ENCODE data around the gene ATP6V0A4. TPM values are rescaled to one million over a fixed set of nuclear protein-coding genes. Genes with fewer than 3 reads are reported as not detected.
A peak's percentile ranks its signal among the peaks of the same experiment; 100 is the strongest.

Gene ATP6V0A4
- polyA plus RNA-seq, 3 donors = 49.7 to 67.9 (median 64.7) TPM

GRCh38 chr7:138679793-138680192, 118.2 kb downstream of the ATP6V0A4 start:
- no peak for DNase-seq (ENCODE audit: extremely low read depth in 1 of 11, low read depth in 9 of 11, low spot score in 4 of 11)

DNA sequence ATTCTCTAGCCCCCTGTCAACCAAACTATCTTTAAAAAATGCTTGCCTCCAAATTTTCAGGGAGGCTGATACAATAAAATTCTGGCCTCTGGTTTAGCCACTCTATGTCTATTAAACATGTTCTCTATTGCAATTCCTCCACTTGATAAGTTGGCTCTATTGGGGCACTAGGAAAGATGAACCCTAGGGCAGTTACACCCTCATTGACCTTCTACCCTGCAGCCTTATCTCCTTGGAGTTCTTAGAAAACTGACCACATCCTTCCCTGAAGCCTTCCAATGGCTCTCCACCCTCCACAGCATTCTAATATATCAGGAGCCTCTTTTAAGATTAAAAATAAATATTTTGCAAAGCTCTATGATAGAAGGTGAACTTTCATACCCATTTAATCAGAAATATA, 127.4 kb downstream of the ATP6V0A4 start:
- no peak for DNase-seq (ENCODE audit: extremely low read depth in 1 of 11, low read depth in 9 of 11, low spot score in 4 of 11)

DNA sequence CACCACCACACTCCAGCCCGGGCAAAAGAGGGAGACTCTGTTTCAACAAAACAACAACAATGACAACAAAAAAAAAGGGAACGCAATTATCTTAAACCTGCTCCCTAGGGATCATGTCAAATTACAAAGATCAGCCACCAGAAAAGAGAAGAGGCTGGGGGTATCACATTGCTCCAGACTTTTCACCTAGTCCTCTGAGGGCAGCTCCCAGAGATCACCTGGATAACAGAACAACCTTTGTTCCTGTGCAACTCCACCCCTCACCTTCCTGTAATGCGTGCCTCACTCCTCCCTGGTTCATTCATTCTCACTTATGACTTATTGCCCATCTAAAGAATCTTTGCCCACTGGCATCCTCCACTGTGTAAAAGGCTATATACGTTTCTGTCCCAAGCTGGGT, 128.6 kb downstream of the ATP6V0A4 start:
- DNase-seq (ENCODE audit: extremely low read depth in 1 of 11, low read depth in 9 of 11, low spot score in 4 of 11) = no peak

GRCh38 chr7:138668946-138669345, 129.1 kb downstream of the ATP6V0A4 start:
- no peak for DNase-seq (ENCODE audit: extremely low read depth in 1 of 11, low read depth in 9 of 11, low spot score in 4 of 11)

DNA sequence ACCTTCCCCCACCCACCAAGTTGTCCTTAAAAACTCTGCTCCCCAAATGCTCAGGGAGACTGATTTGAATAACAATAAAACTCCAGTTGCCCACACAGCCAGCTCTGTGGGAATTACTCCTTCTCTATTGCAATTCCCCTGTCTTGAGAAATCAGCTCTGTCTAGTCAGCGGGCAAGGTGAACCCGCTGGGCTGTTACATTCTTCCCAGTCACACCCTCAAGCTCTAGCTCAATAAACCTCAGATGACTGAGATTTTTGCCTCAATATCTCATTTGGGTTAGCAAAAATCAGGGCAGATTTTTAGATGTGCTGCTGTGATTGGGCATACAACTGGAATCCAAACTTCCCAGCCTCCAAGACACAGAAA, 129.8 kb downstream of the ATP6V0A4 start:
- DNase-seq (ENCODE audit: extremely low read depth in 1 of 11, low read depth in 9 of 11, low spot score in 4 of 11) = no peak

DNA sequence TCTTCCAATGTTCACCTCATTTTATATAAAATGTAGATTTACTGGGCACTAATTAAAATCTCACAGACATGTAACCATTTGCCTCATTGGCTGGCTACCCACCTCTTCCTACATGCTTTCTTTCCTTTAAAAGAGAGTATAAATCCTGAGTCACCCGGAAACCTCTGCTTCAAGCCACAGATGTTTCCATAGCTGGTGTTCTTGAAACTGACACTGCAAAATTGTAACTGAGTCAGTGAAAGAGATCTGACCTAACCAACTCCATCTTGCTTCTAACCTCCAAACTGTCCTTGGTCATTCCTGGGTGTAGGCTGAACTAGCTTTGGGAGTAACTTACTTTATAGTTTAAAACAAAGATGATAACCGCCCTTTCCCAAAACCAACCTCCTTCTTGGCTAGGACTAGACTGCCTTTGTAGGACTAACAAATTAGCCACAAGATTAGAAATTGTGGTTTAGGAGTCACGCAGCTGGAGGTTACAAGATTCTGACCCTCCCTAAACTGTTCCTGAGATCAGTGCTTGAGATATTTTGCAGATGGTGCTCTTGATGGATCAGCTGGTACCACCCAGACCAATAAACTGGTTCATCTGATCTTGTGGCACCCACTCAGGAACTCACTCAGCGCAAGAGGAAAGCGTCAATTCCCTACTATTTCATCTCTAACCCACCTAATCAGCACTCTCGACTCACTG, 130.3 kb downstream of the ATP6V0A4 start:
- DNase-seq (ENCODE audit: extremely low read depth in 1 of 11, low read depth in 9 of 11, low spot score in 4 of 11) = no peak

DNA sequence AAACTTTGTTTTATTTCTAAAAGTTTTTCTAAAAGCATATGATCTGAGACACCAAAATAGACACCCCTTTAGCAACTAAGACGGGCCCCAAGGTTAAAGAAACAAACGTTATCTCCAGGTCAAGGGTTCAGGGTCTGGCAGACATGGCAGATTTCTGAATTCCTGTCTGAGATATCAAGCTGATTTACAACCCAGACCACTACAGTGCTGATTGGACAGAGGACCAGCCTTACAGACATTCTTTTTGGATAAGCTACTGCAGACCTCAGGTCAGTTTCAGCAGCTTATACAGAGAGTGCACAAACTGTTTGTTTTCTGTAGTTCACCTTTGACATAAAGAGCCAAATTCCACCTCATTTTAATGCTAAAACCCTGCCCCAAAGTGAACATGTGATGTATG, 131.6 kb downstream of the ATP6V0A4 start:
- peak in 6 of 11 donors; percentile 38 to 60 (median 48) for DNase-seq (ENCODE audit: extremely low read depth in 1 of 11, low read depth in 9 of 11, low spot score in 4 of 11)

DNA sequence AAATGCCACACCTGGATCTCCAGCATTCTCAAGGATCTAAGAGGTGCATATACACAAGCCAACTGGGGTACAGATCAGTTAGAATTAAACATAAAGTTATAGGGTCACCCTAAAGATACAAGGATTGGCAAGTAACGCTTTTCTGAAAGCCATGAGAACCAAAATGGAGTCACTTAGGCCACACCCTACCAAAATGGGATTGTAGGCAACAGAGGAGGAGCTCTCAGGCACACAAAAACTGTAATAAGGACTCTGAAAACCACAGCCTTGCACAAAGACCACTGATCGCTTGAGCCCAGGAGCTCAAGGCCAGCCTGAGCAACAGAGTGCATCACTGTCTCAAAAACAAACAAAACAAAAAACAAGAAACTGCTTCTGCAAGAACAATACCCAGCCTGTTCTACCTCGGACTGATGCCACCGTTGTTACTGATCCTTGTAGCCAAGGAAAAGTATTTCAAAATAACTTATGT, 132.3 kb downstream of the ATP6V0A4 start:
- no peak for DNase-seq (ENCODE audit: extremely low read depth in 1 of 11, low read depth in 9 of 11, low spot score in 4 of 11)

DNA sequence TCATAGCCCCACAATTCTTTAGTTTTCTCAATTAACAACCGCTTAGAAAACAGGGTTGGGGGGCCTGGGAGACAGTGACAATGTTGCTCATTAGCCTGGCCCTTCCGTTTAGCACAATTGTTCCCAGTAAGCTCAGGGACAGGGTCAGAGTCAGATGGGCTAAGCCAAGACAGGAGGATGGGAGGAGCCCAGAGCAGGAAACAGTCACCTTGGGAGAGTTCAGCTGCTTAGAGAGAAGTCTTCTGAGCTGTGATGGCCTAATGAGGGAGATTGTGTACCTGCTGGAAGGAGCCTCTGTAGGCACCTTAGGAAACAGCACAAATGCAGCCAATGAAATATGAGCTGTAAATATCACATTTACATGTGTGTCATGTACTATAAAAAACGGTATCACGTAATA, 132.7 kb downstream of the ATP6V0A4 start:
- no peak for DNase-seq (ENCODE audit: extremely low read depth in 1 of 11, low read depth in 9 of 11, low spot score in 4 of 11)

DNA sequence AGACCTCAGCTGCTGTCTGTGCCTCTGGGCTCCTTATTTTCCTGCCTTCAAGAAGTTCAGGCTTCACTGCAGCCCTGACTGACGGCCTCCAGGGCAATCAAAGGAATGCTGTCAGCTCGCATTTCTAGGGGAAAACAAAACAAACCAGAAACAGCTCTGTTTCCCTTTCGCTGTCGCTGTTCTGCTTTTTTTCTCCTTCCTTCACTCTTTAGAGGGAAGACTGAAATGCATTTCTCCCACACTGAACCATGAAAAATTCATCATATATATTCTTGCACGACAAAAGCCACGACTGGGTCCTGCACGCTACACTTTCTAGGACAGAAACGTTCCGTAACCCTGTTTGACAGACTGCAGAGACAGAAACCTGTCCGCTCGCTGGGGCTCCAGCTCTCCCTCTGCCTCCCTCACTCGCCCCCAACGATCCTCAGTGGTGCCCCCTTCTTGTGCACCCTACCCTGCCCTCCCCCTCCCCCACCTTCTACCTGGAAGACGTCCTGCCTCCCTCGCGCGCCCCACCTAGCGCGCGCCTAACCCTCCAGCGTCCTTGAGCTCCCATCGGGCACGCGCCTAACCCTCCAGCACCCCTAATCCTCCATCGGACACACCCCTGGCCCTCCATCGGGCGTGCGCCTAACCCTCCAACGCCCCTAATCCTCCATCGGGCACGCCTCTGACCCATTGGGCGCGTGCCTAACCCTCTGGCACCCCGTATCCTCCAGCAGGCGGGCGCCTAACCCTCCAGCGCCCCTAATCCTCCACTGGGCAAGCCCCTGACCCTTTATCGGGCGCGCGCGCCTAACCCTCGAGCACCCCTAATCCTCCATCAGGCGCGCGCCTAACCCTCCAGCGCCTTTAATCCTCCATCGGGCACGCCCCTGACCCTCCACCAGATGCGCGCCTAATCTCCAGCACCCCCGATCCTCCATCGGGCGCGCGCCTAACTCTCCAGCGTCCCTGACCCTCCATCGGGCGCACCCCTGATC, 134.0 kb downstream of the ATP6V0A4 start:
- peak in 7 of 11 donors; percentile 31 to 71 (median 48) for DNase-seq (ENCODE audit: extremely low read depth in 1 of 11, low read depth in 9 of 11, low spot score in 4 of 11)

DNA sequence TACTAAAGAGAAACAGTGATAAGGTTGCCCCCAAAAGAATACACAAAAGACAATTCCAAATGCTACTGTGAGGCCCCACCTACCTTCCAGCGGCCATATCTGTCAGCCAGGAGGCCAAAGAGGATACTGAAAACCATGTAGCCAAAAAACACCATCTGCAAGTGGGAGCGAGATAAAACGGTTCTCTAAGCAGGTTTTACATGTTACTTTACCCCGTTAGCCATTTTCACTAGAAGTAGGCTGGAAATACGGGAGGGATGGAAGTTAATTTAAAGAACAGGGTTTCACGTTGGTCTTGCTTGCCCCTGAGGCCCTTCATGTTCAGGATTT, 135.0 kb downstream of the ATP6V0A4 start:
- no peak for DNase-seq (ENCODE audit: extremely low read depth in 1 of 11, low read depth in 9 of 11, low spot score in 4 of 11)

GRCh38 chr7:138662076-138662990, 135.7 kb downstream of the ATP6V0A4 start:
- DNase-seq (ENCODE audit: extremely low read depth in 1 of 11, low read depth in 9 of 11, low spot score in 4 of 11) = no peak

DNA sequence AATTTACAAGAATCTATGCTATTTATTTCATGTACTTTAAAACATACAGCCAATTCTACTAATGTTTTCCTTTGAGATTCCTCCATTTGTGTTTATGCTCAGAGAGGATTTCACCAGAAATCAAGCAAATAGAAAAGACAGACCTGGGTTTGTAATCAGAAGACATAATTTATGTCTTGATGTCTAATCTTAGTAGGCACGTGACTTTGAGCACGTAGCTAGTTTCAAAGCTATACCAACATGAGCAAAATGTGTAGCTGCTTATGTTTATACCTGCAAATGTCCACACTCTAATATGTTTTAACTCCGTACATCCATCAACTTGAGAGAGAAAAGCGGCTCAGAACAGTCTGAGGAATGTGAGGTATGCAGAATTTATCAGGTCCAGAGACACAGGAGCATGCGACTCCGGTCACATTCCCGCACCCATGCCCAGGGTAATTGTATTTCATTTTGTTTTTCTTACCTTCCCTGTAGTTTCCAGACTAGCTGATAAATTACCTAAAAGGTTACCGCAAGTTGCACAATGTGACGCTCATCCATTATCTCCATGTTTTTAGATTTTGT, 136.8 kb downstream of the ATP6V0A4 start:
- peak in 2 of 11 donors; percentile 17 to 26 for DNase-seq (ENCODE audit: extremely low read depth in 1 of 11, low read depth in 9 of 11, low spot score in 4 of 11)

DNA sequence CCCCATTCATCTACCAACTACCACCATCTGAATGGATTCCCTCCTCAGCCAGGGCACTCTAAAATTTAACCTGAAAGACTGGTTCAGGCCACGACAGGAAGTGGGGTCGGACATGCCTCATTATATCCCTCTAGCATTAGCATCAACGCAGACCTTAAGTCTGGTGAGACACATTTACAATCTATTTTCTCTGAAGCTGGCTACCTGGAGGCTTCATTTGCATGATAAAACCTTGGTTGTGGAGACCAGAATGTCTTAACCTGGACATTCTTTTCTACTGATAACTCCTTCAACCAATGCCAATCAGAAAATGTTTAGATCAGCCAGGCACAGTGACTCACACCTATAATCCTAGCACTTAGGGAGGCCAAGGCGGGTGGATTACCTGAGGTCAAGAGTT, 139.1 kb downstream of the ATP6V0A4 start:
- no peak for DNase-seq (ENCODE audit: extremely low read depth in 1 of 11, low read depth in 9 of 11, low spot score in 4 of 11)

DNA sequence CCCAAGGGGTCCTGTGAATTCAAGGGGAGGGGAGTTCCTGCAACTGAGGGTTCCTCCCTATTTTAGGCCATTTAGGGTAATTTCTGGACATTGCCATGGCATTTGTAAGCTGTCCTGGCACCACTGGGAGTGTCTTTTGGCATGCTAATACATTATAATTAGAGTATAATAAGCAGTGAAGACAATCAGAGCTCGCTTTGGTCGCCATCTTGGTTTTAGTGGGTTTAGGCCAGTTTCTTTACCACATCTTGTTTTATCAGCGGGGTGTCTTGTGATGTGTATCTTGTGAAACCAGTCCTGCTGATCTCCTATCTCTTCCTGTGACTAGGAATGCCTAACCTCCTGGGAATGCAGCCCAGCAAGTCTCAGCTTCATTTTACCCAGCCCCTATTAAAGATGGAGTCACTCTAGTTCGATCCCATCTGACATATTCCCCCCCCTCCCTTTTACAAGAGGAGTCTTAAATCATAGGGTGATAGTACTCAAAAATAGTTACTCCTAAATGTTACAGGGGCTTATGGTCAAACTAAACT, 140.1 kb downstream of the ATP6V0A4 start:
- DNase-seq (ENCODE audit: extremely low read depth in 1 of 11, low read depth in 9 of 11, low spot score in 4 of 11) = no peak

- DNase-seq (ENCODE audit: extremely low read depth in 1 of 11, low read depth in 9 of 11, low spot score in 4 of 11) = no peak
Observed at GRCh38 chr7:138656952-138657351, 141.0 kb downstream of the ATP6V0A4 start.
